ENCODE data around the gene BRSK2.
"Not testable (repeated sequence)": the region's sequence is repeated elsewhere in the genome, so short reads cannot be mapped to it uniquely, and the experiment has no call there.

Gene BRSK2

DNA sequence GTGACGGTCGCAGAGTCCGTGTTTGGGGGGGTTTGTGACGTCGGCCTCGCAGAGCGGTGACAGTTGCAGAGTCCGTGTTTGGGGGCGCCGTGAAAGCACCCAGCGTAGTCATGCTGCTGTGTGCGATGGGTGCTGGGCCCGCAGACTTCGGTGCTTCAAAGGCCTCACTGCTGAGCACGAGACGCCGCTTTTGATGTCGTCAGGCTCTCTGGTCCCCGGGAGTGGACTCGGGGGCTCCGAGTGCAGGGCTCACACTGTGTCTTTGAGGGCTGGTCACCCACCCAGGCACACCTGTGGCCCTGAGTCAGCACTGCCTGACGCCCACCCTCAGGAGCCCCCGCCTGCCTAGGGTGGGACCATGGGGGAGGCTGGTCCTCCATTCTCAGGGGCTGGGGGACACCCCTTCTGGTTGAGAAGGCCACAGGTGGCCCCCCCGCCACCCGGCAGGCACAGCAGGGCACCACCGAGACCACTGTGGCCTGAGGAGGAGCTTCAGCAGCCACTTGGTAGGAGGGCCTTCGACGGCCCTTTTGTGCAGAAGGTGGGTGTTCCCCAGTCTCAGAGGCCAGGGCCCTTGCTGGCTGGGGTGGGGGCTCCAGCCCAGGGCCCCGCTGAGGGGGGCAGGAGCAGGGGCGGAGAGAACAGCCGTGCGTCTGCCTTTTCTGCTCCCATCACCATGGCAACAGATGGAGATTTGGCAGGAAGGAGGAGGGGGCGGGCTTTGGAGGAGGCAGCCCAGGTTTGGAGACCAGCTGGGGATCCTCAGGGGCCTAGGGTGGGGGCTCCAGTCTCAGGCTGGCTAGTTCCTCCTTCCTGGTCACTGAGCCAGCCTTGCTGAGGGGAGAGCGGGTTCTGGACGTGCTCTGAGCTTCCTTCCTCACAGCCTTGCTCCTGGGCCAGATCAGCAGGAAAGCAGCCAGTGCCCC is 20.9 kb downstream of the BRSK2 start:
- DNase-seq: no peak

DNA sequence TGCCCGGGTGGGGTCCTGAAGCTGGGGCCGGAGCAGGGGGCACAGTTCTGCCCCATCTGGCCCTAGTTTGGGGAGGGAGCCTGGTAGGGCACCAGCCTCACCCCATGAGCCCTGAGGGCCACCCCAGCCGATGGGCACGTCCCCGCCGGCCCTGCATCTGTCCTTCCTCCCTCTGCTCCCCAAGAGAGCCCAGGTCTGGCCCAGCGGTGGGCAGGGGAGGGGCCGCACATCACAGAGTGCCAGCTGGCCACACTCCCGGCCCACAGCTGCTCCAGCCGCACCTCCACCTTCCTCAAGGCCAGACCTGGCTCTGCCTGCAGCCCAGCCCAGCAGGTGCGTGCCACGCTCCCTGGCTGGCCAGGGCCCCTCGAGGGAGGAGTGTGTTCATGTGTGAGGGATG is 21.6 kb downstream of the BRSK2 start:
- no peak for DNase-seq

DNA sequence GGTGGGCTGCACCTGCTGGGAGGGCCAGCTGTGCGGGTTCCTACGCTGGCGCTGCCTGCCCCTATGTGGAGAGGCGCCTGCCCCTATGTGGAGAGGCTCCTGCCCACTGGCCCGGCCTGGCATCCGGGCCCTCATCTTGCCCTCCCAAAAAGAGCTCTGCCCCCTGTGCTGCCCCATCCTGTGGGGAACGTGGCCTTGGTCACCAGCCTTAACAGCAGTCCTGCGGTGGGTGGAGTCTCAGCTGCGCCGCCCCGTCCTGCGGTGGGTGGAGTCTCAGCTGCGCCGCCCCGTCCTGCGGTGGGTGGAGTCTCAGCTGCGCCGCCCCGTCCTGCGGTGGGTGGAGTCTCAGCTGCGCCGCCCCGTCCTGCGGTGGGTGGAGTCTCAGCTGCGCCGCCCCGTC is 22.0 kb downstream of the BRSK2 start:
- not testable (repeated sequence) for DNase-seq

DNA sequence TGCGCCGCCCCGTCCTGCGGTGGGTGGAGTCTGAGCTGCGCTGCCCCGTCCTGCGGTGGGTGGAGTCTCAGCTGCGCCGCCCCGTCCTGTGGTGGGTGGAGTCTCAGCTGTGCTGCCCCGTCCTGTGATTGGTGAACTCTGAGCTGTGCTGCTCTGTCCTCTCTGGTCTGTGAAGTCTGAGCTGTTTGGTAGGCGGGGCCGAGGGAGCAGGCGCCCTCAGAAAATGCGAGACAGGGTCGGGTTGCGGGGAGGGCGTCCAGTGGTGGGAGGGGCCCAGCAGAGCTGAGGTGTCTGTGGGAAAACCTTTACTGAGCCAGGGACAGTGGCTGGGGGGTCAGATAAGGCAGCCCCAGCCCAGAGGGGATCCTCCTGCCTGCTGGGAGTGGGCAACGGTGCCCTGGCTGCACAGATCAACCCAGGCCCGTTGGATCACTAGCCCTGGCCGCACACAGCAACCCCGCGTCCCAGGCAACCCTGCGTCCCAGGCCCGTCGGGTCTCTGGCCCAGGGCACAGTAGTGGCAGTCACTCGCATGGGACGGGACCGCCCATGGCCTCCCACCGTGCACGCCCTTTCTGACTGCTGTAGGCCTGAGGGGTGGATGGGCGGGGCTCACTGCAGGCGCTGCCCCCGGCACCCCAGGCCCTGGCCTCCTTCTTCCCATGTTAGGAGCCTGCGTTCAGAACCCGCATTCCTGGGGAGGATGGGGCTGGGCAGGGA is 22.8 kb downstream of the BRSK2 start:
- no peak for DNase-seq

DNA sequence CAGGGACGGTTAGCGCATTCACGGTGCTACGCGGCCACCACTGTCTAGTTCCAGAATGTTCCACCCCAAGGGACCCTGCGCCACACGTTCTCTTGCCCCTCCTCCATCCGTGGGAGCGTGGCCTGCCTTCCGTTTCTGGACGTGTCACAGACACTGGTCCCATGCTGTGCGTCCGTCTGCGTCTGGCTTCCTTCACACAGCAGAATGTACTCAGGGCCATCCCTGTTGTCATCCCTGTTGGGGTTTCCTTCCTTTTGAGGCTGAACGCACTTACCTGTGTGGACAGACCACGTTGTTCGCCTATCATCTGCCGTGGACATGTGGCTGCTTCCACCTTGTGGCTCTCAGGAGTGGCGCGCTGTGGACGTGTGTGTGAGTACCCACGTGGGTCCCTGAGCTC is 24.9 kb downstream of the BRSK2 start:
- no peak for DNase-seq

DNA sequence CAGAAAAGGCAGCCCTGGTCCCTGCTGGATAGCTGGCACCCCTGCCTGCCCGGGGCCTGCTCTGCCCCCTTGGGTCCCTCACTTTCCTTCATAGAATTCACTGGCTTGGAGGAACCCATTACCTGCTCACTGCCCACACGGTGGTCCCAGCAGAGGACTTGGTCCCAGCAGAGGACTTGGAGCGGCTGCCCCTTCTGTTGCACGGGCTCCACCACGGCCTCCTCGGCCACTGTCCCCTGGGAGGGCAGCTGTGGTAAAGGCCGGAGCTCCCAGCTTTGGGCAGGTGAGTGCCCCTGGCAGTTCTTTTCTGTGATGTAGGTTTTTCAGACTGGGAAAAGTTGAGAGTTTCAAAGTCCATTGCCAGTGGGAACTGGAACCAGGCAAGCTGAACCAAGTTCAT is 25.9 kb downstream of the BRSK2 start:
- no peak for DNase-seq

DNA sequence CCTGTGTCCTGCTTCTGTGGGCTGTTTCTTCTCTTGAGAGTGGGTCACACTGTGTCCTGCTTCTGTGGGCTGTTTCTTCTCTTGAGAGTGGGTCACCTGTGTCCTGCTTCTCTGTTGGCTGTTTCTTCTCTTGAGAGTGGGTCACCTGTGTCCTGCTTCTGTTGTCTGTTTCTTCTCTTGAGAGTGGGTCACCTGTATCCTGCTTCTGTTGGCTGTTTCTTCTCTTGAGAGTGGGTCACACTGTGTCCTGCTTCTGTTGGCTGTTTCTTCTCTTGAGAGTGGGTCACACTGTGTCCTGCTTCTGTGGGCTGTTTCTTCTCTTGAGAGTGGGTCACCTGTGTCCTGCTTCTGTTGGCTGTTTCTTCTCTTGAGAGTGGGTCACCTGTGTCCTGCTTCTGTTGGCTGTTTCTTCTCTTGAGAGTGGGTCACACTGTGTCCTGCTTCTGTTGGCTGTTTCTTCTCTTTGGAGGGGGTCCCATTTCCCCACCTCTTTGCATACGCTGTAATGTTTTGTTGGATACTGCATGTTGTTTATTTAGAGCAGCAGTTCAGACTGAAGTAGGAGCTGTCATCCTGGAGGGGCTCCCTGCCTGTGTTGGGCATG is 28.6 kb downstream of the BRSK2 start:
- not testable (repeated sequence) for DNase-seq

DNA sequence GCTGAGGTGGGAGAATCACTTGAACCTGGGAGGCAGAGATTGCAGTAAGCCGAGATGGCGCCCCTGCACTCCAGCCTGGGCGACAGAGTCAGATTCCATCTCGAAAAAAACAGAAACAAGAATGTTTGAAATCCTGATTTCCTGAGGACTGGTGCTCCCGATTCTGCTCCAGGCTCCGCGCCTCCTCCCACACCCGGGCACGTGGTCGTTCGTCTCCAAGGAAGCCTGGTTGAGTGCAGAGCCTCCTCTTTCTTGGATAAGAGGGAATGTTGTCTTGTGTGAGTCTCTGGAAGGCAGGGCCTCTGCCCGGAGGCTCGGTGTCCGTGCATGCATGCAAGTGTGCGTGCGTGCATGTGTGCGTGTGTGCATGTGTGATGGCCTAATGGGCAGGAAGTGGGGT is 30.1 kb downstream of the BRSK2 start:
- no peak for DNase-seq

DNA sequence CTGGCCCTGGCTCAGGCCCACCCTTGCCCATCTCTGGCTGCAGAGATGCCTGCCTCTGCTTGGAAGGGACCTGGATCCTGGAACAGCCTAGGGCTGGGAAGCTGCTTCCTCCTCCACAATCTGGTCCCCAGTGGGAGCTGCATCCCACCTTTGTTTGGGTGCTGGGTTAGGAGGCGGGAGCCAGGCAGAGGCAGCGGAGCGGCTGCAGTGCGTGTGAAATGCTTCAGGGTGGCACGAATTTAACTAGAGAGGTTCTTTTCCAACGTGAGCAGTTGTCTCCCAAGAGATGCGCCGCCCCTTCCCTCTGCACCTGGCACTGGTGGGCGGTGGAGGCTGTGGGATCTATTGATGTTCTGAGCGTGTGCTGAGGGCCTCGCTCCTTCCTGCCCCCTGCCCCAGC is 31.6 kb downstream of the BRSK2 start:
- no peak for DNase-seq

DNA sequence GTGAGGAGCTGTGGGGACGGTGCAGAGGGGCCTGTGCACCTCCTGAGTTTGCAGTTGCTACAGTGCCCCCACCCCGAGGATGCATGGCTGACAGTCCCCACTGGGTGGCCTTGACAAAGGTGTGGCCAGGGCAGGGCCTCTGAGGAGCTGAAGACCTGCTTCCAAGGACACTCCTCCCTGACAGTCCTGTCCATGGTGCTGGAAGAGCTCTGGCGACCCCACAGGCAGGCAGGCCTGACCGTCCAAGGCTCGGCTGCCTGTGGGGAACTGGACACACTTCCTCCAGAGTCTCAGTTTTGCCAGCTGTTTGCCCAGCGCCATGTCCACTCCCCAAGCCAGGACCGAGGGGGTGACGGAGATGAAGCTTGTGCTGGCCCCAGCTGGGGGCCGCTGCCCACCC is 32.7 kb downstream of the BRSK2 start:
- DNase-seq: no peak

DNA sequence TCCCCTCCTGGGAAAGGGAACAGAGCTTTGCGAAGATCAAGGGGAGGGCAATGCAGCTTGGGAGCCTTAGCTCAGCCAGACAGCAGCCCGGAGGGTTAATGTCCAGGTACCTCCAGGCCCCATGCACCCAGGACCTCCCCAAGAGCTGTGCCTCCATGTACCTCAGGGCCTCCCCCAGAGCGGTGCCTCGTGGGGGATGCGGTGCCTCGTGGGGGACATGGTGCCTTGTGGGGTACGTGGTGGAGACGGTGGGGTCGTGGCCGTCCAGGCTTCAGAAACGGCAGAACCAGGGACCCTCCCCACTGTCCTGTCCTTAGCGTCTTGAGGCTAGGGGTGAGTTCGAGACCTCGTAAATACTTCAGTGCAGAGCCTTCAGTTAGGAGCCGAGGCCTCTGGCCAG is 33.2 kb downstream of the BRSK2 start:
- no peak for DNase-seq

DNA sequence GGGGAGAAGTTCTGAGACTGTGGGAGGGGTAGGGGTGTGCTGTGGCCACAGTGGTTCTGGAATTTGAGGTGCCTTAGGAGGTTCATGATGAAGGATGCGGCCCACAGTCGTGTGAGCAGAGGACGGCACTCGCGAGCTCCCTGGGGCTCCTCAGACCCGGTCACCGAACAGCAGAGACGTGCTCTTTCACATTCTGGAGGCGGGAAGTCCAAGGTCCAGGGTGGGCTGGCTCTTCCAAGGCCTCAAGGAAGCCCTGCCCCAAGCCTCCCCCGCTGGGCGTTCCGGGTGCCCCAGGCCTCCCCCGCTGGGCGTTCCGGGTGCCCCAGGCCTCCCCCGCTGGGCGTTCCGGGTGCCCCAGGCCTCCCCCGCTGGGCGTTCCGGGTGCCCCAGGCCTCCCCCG is 33.7 kb downstream of the BRSK2 start:
- DNase-seq: not testable (repeated sequence)

DNA sequence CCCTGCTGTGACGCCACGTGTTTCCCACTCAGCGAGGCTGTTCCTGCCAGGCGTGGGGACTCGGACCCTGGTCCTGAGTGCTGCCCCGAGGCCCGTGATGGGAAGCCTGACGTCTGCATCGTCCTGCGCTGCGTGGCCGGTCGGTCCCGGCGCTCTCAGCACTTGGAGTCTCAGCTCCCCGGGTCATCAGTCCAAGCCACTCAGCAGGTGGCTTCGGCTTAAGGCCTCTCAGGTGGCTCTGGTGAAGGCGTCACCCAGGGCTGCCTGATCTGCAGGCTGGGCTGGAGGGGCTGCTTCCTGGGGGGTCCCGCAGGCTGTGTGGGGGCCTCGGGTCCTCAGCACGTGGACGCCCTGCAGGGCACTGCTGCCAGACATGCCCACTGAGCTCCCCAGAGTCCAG is 35.3 kb downstream of the BRSK2 start:
- no peak for DNase-seq

DNA sequence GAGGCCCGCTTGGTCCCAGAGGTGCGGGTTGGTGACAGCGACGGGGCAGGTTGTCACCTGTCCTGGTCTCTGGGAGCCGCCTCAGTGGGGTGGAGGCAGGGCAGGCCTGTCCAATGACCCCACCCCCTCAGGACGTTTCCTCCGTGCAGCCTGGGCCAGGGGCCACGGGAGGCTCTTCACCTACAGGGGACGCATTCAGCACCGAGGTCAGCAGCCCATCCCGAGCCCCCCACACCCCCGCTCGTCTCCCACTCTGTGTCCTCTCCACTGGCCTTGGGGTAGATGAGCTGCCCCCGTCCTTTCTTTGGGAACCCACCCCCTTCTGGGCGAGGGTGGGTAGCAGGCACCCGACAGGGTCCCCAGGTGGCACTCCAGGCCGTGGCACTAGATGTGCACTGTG is 35.7 kb downstream of the BRSK2 start:
- no peak for DNase-seq

DNA sequence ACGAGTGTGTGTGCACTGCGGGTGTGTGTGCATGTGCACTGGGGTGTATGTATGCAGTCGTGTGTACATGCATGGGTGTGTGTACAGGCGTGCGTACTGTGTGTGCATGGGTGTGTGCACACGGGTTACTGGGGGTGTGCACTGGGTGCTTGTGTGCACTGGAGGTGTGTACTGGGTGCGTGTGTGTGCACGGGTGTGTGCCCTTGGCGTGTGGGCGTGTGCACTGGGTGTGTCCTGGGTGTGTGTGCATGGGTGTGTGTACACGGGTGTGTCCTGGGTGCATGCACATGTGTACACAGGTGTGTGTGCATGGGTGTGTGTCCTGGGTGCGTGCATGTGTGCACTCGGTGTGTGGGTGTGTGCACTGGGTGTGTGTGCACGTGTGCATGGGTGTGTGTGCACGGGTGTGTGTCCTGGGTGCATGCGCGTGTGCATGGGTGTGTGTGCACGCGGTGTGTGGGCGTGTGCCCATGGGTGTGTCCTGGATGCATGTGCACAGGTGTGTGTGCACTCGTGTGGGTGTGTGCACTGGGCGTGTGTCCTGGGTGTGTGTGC is 39.1 kb downstream of the BRSK2 start:
- DNase-seq: no peak

DNA sequence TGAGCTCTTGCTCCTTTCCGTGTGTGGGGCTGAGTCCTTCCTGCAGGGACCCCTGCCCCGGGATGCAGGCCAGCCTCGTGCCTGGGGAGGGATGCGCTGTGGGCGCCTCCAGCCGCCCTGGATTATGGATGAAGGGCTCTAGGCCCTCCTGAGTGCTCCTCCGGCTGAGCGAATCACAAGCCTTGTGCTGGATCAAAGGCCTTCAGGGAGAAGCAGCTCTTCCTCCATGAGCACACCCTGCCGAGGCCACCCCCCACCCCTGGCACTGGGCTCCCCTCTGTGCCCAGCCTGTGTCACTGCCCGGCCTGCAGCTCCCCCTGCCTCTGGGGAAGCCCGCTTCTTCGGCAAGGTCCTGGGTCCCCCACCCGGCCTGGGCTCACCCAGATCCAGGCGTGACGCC is 43.8 kb downstream of the BRSK2 start:
- no peak for DNase-seq

DNA sequence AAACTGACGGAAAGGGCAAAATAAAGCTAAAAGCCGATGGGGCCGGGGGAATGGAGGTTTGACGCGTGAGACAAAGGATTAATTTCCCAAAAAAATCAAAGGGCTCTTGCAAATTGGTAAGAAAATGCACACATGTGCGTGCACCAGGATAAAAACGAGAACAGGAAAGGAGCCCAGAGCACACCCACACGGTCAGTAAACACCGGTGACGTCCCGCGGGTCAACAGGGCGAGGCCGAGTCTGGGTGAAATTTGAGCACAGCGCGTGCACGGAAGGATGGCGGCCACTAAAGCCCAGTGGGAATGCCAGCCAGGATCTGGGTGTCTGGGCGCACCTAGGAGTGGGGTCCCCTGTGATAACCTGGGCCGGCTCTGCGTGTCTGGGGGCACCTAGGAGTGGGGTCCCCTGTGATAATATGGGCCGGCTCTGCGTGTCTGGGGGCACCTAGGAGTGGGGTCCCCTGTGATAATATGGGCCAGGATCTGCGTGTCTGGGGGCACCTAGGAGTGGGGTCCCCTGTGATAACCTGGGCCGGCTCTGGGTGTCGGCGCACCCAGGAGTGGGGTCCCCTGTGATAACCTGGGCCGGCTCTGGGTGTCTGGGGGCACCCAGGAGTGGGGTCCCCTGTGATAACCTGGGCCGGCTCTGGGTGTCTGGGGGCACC is 44.4 kb downstream of the BRSK2 start:
- DNase-seq: no peak

DNA sequence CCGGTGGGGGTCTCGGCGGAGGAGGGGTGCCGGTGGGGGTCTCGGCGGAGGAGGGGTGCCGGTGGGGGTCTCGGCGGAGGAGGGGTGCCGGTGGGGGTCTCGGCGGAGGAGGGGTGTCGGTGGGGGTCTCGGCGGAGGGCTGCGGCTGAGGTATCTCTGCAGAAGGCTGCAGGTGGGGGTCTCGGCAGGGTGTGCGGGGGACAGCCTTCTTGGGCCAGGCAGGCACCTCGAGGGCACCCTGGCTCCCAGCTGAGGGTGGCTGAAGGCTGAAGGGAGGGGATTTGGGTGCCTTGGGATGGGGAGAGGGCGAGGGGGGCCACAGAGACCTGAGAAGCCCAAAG is 45.7 kb downstream of the BRSK2 start:
- not testable (repeated sequence) for DNase-seq

DNA sequence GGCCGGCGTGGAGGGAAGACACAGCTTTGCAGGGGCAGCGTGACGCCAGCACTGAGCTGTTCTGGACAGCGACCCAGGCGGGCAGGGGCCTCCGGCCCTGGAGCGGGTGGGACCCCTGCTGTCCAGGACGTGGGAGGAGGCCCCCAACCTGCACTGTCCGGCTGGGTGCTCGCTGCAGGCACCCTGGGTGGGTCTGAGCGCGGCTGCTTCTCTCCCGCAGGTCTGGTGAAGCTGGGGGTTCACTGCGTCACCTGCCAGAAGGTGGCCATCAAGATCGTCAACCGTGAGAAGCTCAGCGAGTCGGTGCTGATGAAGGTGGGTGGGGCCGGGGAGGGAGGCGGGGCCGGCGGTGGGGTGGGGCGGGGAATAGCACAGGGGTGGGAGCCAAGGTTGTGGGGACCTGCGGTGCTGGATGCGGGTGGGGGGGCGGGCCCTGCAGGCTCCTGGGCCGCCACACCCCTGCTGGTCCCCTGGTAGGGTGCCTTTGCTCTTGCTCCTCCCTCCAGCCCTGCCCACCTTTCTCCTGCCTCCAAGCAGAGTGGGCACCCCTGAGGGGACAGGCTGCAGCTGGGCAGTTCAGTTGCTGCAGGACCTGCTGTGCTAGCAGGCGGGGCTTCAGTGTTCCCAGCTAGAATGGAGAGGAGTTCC is 46.2 kb downstream of the BRSK2 start:
- DNase-seq: no peak

DNA sequence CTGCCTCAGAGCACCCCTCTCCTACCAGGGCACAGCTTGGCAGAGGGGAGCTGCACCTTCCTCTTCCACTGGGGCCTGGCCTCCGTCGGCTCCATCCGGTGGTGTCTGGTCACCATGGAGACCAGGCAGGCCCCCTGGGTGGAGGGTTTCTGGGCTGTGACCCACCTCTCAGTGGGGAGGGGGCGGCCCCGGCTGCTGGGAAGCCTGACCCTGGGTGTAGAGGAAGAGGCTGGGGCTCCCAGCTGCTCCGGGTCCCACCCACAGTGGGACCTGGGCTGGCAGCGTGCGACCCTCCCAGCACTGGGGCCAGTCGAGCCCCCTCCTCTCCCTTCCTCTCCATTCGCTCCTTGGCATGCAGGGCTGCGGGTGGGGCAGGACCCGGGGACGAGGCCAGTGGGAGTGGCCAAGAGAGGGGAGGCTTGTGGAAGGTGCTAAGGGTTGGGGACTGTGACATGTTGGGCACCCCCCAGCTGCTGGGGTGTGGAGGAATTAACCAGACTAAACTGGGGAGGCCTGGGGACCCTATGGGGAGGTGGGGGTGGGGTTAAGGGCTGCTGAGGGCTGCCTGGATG is 46.8 kb downstream of the BRSK2 start:
- no peak for DNase-seq

DNA sequence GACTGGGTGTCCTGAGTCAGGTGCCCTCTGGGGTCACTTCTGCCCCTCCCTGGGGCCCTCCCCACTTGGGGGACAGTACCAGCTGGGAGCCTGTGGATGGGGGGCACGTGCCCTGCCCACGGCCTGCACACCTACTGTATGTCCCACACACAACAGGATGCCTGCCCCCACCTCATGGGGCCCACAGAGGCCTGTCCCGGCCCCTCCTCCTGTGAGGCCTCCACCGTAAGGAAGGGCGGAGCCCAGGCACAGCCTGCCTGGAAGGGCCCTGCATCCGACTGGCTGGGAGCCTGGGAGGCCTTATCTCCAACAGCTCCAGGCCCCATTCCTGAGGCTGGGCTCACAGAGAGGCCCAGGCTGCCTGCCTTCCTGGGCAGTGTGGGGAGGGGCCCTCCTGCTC is 47.8 kb downstream of the BRSK2 start:
- DNase-seq: no peak

DNA sequence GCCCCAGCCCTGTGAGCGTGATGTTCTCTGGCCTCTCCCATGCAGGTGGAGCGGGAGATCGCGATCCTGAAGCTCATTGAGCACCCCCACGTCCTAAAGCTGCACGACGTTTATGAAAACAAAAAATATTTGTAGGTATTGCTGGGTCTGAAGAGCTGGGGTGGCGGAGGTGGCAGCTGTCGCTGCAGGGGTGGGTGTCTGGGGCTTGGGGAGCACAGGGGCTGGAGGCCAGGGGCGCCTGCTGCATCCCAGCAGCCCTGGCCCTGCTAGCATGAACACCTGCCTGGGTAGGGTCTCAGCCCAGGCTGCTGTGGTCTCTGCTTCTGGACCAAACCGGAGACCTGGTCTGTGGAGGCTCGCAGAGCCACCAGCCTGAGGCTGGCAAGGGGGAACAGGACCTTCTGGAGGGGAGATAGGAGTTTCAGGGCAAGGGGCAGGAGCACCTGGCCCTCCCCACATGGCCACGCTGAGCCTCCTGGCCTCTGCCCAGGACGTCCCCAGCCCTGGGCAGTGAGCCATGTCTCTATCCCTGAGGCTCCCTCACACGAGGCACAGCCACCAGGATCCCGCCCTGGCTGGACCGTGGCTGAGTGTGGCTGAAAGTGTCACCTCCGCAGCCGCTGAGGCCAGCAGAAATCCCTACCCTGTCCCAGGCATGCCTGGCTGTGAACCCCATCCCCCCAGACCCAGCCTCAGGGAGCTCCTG is 48.7 kb downstream of the BRSK2 start:
- no peak for DNase-seq

Data from effector CD4-positive, alpha-beta T cell (primary cell).